SK-N-SH (cell line): ENCODE results near the gene GAB2. TPM values are rescaled to one million over a fixed set of nuclear protein-coding genes. Genes with fewer than 3 reads are reported as not detected.
"Not testable (repeated sequence)": the region's sequence is repeated elsewhere in the genome, so short reads cannot be mapped to it uniquely, and the experiment has no call there.

Source experiments
- CTCF ChIA-PET: fragments of 300-600, 350-600 bp; formaldehyde crosslinking; extraction: SDS; loops from one replicate; lab custom pipeline; 2021; lab: Yijun Ruan, JAX
- POLR2A ChIA-PET: fragments of 350-600 bp; sonication (Branson Sonifier 250); formaldehyde crosslinking; extraction: SDS; loops from one replicate; lab custom pipeline; 2020; ENCODE audit warnings: antibody characterized with exemption, inconsistent platforms; lab: Yijun Ruan, JAX
- DNase-seq: peaks from one replicate; pipeline ENCODE4 v3.0.0; 2012
- H2AFZ ChIP-seq: fragments of 200-600 bp; sonication (generic); 2 replicates; pipeline ENCODE4 v1.8.1; 2016; ENCODE audit warnings: antibody characterized with exemption, mild to moderate bottlenecking, low read depth
- H3F3A ChIP-seq: fragments of 200-600 bp; sonication (generic); replicated peaks from 2 replicates; pipeline ENCODE3; 2016; ENCODE audit warnings: antibody characterized with exemption, mild to moderate bottlenecking; ENCODE audit not compliant: insufficient read depth
- H3K27ac ChIP-seq, 2 experiments: fragments of 200-500 bp in 1 of 2; fragments of 200-600 bp in 1 of 2; sonication (Bioruptor generic) in 1 of 2; sonication (generic), shearing (Covaris generic) in 1 of 2; 2 replicates each; pipeline versions ENCODE4 v1.5.1 to v1.6.1; 2014 to 2016; ENCODE audit warnings: low read depth in 2 of 2, inconsistent platforms in 1 of 2, low read length in 1 of 2, mild to moderate bottlenecking in 1 of 2, mixed read lengths in 1 of 2
- H3K27me3 ChIP-seq: fragments of 200-600 bp; sonication (generic), shearing (Covaris generic); 2 replicates; pipeline ENCODE4 v1.6.1; 2016; ENCODE audit warnings: mixed run types; ENCODE audit not compliant: insufficient read depth
- H3K36me3 ChIP-seq, 2 experiments: fragments of 200-500 bp in 1 of 2; fragments of 200-600 bp in 1 of 2; sonication (Bioruptor generic) in 1 of 2; sonication (generic) in 1 of 2; replicated peaks in 1 of 2; 2 replicates each; pipeline versions ENCODE3 to v1.5.1; 2014 to 2016; ENCODE audit warnings: low read length in 1 of 2, mild to moderate bottlenecking in 1 of 2; ENCODE audit not compliant: insufficient read depth in 2 of 2, control insufficient read depth in 1 of 2
- H3K4me1 ChIP-seq, 2 experiments: fragments of 200-500 bp in 1 of 2; fragments of 200-600 bp in 1 of 2; sonication (Bioruptor generic) in 1 of 2; sonication (generic), shearing (Covaris generic) in 1 of 2; 2 replicates each; pipeline versions ENCODE4 v1.5.1 to v1.6.1; 2014 to 2016; ENCODE audit warnings: low read depth in 1 of 2, low read length in 1 of 2, mixed run types in 1 of 2; ENCODE audit not compliant: insufficient read depth in 2 of 2, control insufficient read depth in 1 of 2
- H3K4me2 ChIP-seq: fragments of 200-600 bp; sonication (generic), shearing (Covaris generic); 2 replicates; pipeline ENCODE4 v1.6.1; 2017; ENCODE audit warnings: mixed run types
- H3K4me3 ChIP-seq, 2 experiments: fragments of 200-500 bp in 1 of 2; fragments of 200-600 bp in 1 of 2; sonication (Bioruptor generic) in 1 of 2; sonication (generic), shearing (Covaris generic) in 1 of 2; 2 replicates each; pipeline versions ENCODE4 v1.5.1 to v1.8.1; 2014 to 2016; ENCODE audit warnings: low read depth in 2 of 2, inconsistent platforms in 1 of 2, low read length in 1 of 2, mild to moderate bottlenecking in 1 of 2, mixed read lengths in 1 of 2, moderate library complexity in 1 of 2
- H3K79me2 ChIP-seq: fragments of 200-600 bp; sonication (generic); 2 replicates; pipeline ENCODE4 v1.8.1; 2017; ENCODE audit warnings: mild to moderate bottlenecking; ENCODE audit not compliant: insufficient read depth
- H3K9ac ChIP-seq: fragments of 200-600 bp; sonication (generic); 2 replicates; pipeline ENCODE4 v1.6.1; 2017; ENCODE audit warnings: mixed run types
- H3K9me2 ChIP-seq: fragments of 200-600 bp; sonication (generic); 2 replicates; pipeline ENCODE4 v1.6.1; 2017; ENCODE audit warnings: mixed run types
- H3K9me3 ChIP-seq: fragments of 200-600 bp; sonication (generic); 2 replicates; pipeline ENCODE4 v1.6.1; 2017; ENCODE audit warnings: mixed run types, mild to moderate bottlenecking, moderate library complexity
- H4K20me1 ChIP-seq: fragments of 200-600 bp; sonication (generic); 2 replicates; pipeline ENCODE4 v1.6.1; 2017; ENCODE audit warnings: mild to moderate bottlenecking, mixed run types; ENCODE audit not compliant: insufficient read depth
- CHD2 ChIP-seq: fragments of 150-350 bp; IDR thresholded peaks from 2 replicates; pipeline ENCODE4 v1.6.1; 2018; ENCODE audit warnings: low read length; ENCODE audit not compliant: partially characterized antibody
- FOSL2 ChIP-seq: IDR thresholded peaks from 2 replicates; pipeline ENCODE4 v1.4.0; 2012; ENCODE audit warnings: low read depth, mild to moderate bottlenecking, moderate library complexity, borderline replicate concordance
- GABPA ChIP-seq: IDR thresholded peaks from 2 replicates; pipeline ENCODE4 v1.4.0; 2012; ENCODE audit warnings: low read depth, mild to moderate bottlenecking
- GATA2 ChIP-seq: sonication (generic); formaldehyde crosslinking; IDR thresholded peaks from 2 replicates; pipeline ENCODE4 v1.5.0; 2020; ENCODE audit warnings: mild to moderate bottlenecking, missing genetic modification reagents
- JUND ChIP-seq: IDR thresholded peaks from 2 replicates; pipeline ENCODE4 v1.4.0; 2012
- POLR2AphosphoS5 ChIP-seq: IDR thresholded peaks from 2 replicates; pipeline ENCODE4 v1.6.1; 2012; ENCODE audit warnings: low read depth, low read length
- RAD21 ChIP-seq: IDR thresholded peaks from 2 replicates; pipeline ENCODE4 v1.6.1; 2012; ENCODE audit warnings: mild to moderate bottlenecking, low read length
- SIN3A ChIP-seq: IDR thresholded peaks from 2 replicates; pipeline ENCODE4 v1.6.1; 2012; ENCODE audit warnings: low read depth, mild to moderate bottlenecking, low read length, moderate library complexity, borderline replicate concordance
- SMC3 ChIP-seq: IDR thresholded peaks from 2 replicates; pipeline ENCODE4 v1.6.1; 2012; ENCODE audit warnings: low read depth, low read length, improper control_type of control experiment
- TAF1 ChIP-seq: IDR thresholded peaks from 2 replicates; pipeline ENCODE4 v1.6.1; 2012; ENCODE audit warnings: low read depth, mild to moderate bottlenecking, low read length, moderate library complexity, borderline replicate concordance
- TCF12 ChIP-seq: IDR thresholded peaks from 2 replicates; pipeline ENCODE4 v1.4.0; 2012
- YY1 ChIP-seq: IDR thresholded peaks from 2 replicates; pipeline ENCODE4 v1.4.0; 2012; ENCODE audit warnings: low read depth, mild to moderate bottlenecking
- WGBS: methylation state at CpG from one replicate; pipeline ENCODE4 v1.1.6; 2017; ENCODE audit warnings: low lambda C conversion rate; 5-methylcytosine and 5-hydroxymethylcytosine counted together
- polyA plus RNA-seq, 3 experiments: library from polyadenylated mRNA; depleted of rRNA; stranded (reverse); fragments of >200 nt; gene quantifications; 2 replicates each; pipeline ENCODE4 v1.2.3, GENCODE V29; 2012
- TF ChIP-seq, protein P1 (sequence below): IDR thresholded peaks from 2 replicates; pipeline ENCODE4 v1.6.1; 2012; ENCODE audit warnings: mild to moderate bottlenecking, low read depth, low read length, moderate library complexity
- TF ChIP-seq, protein P2 (sequence below): IDR thresholded peaks from 2 replicates; pipeline ENCODE4 v1.4.0; 2012; ENCODE audit warnings: low read depth

GAB2 gene
- polyA plus RNA-seq, 1 of the 3 experiments (the other 2 are of a cell fraction), result 5.6 TPM

DNA sequence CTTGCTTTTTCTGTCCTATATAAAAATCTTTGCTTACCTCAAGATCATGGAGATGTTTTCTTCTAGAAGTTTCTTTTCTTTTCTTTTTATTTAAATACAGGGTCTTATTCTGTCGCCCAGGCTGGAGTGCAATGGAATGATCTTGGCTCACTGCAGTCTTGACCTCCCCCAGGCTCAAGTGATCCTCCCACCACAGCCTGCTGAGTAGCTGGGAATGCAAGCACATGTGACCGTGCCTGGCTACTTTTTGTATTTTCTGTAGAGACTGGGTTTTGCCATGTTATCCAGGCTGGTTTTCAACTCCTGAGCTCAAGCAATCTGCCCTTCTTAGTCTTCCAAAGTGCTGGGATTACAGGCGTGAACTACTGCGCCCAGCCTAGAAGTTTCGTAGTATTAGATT, 183.6 kb downstream of the GAB2 start:
- WGBS, result 83% methylated on average over 5 of the region's 5 CpGs
- Histone ChIP-seq H3K9me3 (no peaks in the 10 kb centered on the region), H3K4me3 (no peak overlapping the region), H3K79me2 (no peaks in the 10 kb centered on the region), H3K9ac (no peak overlapping the region), H3K9me2 (no peaks in the 10 kb centered on the region), H3K36me3 (no peaks in the 10 kb centered on the region), H3K4me1 (peaks cover 0 to 16% of the 10 kb centered on the region in 2 experiments; a peak in 2 of 4 replicates), H3F3A (peaks cover 10% of the 10 kb centered on the region), H4K20me1 (no peaks in the 10 kb centered on the region), H2AFZ (no peak overlapping the region), H3K4me2 (no peak overlapping the region), H3K27me3 (no peaks in the 10 kb centered on the region), H3K27ac (no peak overlapping the region)
- ChIA-PET POLR2A (no interaction called here), CTCF (no interaction called here)
- TF ChIP-seq JUND (no peak), POLR2AphosphoS5 (no peak), RAD21 (no peak), TAF1 (no peak), SIN3A (no peak), TCF12 (no peak), CHD2 (no peak), SMC3 (no peak), GATA2 (CRISPR knock-in tag) (no peak), YY1 (no peak), GABPA (no peak), FOSL2 (no peak)
- TF ChIP-seq, protein P1, sequence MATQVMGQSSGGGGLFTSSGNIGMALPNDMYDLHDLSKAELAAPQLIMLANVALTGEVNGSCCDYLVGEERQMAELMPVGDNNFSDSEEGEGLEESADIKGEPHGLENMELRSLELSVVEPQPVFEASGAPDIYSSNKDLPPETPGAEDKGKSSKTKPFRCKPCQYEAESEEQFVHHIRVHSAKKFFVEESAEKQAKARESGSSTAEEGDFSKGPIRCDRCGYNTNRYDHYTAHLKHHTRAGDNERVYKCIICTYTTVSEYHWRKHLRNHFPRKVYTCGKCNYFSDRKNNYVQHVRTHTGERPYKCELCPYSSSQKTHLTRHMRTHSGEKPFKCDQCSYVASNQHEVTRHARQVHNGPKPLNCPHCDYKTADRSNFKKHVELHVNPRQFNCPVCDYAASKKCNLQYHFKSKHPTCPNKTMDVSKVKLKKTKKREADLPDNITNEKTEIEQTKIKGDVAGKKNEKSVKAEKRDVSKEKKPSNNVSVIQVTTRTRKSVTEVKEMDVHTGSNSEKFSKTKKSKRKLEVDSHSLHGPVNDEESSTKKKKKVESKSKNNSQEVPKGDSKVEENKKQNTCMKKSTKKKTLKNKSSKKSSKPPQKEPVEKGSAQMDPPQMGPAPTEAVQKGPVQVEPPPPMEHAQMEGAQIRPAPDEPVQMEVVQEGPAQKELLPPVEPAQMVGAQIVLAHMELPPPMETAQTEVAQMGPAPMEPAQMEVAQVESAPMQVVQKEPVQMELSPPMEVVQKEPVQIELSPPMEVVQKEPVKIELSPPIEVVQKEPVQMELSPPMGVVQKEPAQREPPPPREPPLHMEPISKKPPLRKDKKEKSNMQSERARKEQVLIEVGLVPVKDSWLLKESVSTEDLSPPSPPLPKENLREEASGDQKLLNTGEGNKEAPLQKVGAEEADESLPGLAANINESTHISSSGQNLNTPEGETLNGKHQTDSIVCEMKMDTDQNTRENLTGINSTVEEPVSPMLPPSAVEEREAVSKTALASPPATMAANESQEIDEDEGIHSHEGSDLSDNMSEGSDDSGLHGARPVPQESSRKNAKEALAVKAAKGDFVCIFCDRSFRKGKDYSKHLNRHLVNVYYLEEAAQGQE, result no peak
- TF ChIP-seq, protein P2, sequence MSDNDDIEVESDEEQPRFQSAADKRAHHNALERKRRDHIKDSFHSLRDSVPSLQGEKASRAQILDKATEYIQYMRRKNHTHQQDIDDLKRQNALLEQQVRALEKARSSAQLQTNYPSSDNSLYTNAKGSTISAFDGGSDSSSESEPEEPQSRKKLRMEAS, result no peak
- DNase-seq, result no peak

DNA sequence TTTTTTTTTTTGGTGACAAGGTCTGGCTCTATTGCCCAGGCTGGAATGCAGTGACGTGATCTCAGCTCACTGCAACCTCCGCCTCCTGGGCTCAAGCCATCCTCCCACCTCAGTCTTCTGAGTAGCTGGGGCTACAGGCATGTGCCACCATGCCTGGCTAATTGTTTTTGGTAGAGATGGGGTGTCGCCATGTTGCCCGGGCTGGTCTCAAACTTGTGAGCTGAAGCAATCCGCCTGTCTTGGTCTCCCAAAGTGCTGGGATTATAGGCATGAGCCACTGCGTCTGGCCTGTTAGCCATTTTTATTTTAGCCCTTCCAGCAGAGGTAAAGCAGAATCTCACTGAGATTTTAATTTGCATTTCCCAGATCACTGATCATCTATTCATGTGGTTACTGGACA, 184.6 kb downstream of the GAB2 start:
- H3K27ac ChIP-seq, H3F3A ChIP-seq, H3K9me2 ChIP-seq, CTCF ChIA-PET, H2AFZ ChIP-seq, H3K4me3 ChIP-seq, H3K9me3 ChIP-seq, H3K79me2 ChIP-seq, H3K9ac ChIP-seq, DNase-seq, H3K36me3 ChIP-seq, POLR2A ChIA-PET, H4K20me1 ChIP-seq, H3K4me2 ChIP-seq, H3K27me3 ChIP-seq: not testable (repeated sequence)
- WGBS, result 93% methylated on average over 3 of the region's 6 CpGs
- H3K4me1 ChIP-seq, result peaks cover 0 to 21% of the 10 kb centered on the region in 2 experiments; a peak in 2 of 4 replicates
